ENCODE results near the gene TSEN34.

GRCh38 chr19:54218960-54219661 is 28.0 kb downstream of the TSEN34 start:
- no peak for TF ChIP-seq CTCF (IDR thresholded peaks at IDR 0.05)
- no peak for TF ChIP-seq POLR2A (IDR thresholded peaks at IDR 0.05)

Measured in heart left ventricle (tissue), 13 donors.